Measurements from ENCODE around the gene LCN6. TPM values are rescaled to one million over a fixed set of nuclear protein-coding genes. Genes with fewer than 3 reads are reported as not detected.

Gene LCN6
- total and polyA plus RNA-seq, 2 of the 13 experiments (the other 11 are each of a cell fraction or from before 2014, with no cell fraction given), result not detected

- peak; percentile 92 for TF ChIP-seq ZBTB33 (CRISPR knock-in tag; IDR thresholded peaks at IDR 0.05)
Measured at GRCh38 chr9:136785565-136786355, 37.4 kb upstream of the LCN6 start (continued).

GRCh38 chr9:136784997-136785361 is 36.7 kb upstream of the LCN6 start:
- Histone ChIP-seq H3K9me3 (ENCODE audit: low read length) (no peaks in the 10 kb centered on the region), H3K27me3 (ENCODE audit: control insufficient read depth in 1 of 2, insufficient read depth in 2 of 2, low read length in 2 of 2) (no peaks in the 10 kb centered on the region), H4K20me1 (ENCODE audit: insufficient read depth, low read length) (no peaks in the 10 kb centered on the region), H3K4me2 (ENCODE audit: low read depth, low read length) (peak overlapping the region; percentile 46), H3K4me1 (ENCODE audit: insufficient read depth, low read length) (peaks cover 83% of the 10 kb centered on the region), H3K36me3 (replicated peaks in 1 of 2; ENCODE audit: control insufficient read depth in 1 of 2, insufficient read depth in 2 of 2, low read length in 2 of 2) (no peaks in the 10 kb centered on the region), H3K4me3 (replicated peaks in 1 of 3; ENCODE audit: insufficient read depth in 1 of 3, low read depth in 2 of 3, low read length in 3 of 3) (no peak overlapping the region), H3K27ac (ENCODE audit: extremely low read length, insufficient read depth, low read length) (peak overlapping the region; percentile 64), H3K9ac (ENCODE audit: insufficient read depth, low read depth, low read length) (0 out of 2 replicates have a peak overlapping the region, but pooled peaks have one; percentile 15), H2AFZ (ENCODE audit: low read length) (no peak overlapping the region), H3K79me2 (ENCODE audit: insufficient read depth, low read length) (no peaks in the 10 kb centered on the region)
- FAIRE-seq (no peak), DNase-seq (ENCODE audit: low spot score) (no peak), ATAC-seq (no peak)
- no TSS peak for BruUV-seq (replicated peaks)
- TF ChIP-seq SMC3 (IDR thresholded peaks at IDR 0.05; ENCODE audit: low read length), result no peak
- TF ChIP-seq, protein P1, sequence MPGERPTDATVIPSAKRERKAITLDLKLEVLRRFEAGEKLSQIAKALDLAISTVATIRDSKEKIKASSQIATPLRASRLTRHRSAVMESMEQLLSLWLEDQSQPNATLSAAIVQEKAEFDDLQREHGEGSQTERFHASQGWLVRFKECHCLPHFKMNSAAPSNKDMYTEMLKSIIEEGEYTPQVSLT (CRISPR knock-in tag; IDR thresholded peaks at IDR 0.05; ENCODE audit: borderline replicate concordance, low read depth), result no peak
- no peak for TF ChIP-seq ZNF598 (CRISPR knock-in tag; IDR thresholded peaks at IDR 0.05; ENCODE audit: borderline replicate concordance)
- TF ChIP-seq POLR2AphosphoS5 (IDR thresholded peaks at IDR 0.05; ENCODE audit: low read depth, low read length), result peak; percentile 33; the same call in 1 of the 2 replicates
- TF ChIP-seq POLR2AphosphoS2 (IDR thresholded peaks at IDR 0.05; ENCODE audit: low read depth, low read length), result no peak
- 52% methylated on average over 6 of the region's 6 CpGs for WGBS (ENCODE audit: low lambda C conversion rate)
- in situ Hi-C loops (cut with HindIII; ENCODE audit: extremely low pct_ligation_motif_present, low pct_unique_long_range_greater_than_20kb), result no loop called here
- intact Hi-C loops (cut with micrococcal nuclease; ENCODE audit: unreplicated experiment), result loop anchor here (1.0 to 10.0 kb wide), 4 partner anchors 27 to 142 kb away; partner anchors contain the start of genes LCN8, PHPT1 and TRAF2
- ChIA-PET POLR2A (interaction anchor here (1.6 kb wide), 1 partner anchor 14 kb away, joined by 8 read pairs; no protein-coding TSS in a partner anchor), CTCF (ENCODE audit: low intra/inter-chr PET ratio, low total read pairs) (interaction anchor here (0.7 to 1.4 kb wide), 2 partner anchors 15 to 19 kb away, joined by 3 to 7 read pairs; no protein-coding TSS in a partner anchor)
